Measurements from ENCODE around the gene TUFM.
"Not testable (repeated sequence)": the region's sequence is repeated elsewhere in the genome, so short reads cannot be mapped to it uniquely, and the experiment has no call there.

The TUFM gene

GRCh38 chr16:28838558-28838918, 7.6 kb downstream of the TUFM start:
- DNase-seq: no peak

- DNase-seq: no peak
Measured at GRCh38 chr16:28837672-28838557, 8.2 kb downstream of the TUFM start.

GRCh38 chr16:28836761-28837064, 9.4 kb downstream of the TUFM start:
- DNase-seq: no peak

GRCh38 chr16:28835864-28836760, 10.0 kb downstream of the TUFM start:
- DNase-seq: no peak

DNA sequence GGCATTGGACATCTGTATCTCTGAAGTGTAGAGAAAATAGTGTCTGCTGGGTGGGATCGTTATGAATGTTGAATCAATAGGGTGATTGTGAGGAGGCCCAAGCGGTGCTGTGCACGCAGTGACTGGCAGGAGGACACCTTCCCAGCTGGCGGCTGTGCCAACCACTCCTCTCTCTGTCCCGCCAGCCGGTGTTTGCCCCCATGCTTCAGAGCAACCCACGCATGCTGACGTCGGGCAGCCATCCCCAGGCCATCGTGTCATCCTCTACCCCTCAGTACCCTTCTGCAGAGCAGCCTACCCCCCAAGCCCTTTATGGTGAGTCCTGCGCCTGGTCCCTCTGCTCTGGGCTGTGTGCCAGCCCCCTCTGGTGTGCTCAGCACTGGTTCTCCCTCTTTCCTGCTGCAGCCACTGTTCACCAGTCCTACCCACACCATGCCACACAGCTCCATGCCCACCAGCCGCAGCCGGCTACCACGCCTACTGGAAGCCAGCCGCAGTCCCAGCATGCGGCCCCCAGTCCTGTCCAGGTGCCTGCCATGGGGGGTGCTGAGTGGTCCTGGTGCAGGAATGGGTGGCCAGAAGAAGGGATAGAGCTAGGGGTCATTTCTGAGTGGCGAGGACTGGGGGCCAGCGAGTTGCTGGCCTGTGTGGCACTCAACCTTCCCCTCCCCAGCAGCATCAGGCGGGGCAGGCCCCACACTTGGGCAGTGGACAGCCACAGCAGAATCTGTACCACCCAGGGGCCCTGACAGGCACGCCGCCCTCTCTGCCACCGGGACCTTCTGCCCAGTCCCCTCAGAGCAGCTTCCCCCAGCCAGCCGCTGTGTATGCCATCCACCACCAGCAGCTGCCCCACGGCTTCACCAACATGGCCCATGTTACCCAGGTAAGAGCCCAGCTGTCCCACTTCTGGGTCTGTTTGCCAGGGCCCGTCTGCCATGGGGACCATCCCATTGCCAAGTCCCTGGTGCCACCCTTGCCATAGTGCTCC, 11.0 kb downstream of the TUFM start:
- DNase-seq: no peak

GRCh38 chr16:28834349-28834748, 11.8 kb downstream of the TUFM start:
- no peak for DNase-seq

GRCh38 chr16:28830531-28830930, 15.6 kb downstream of the TUFM start:
- no peak for DNase-seq

GRCh38 chr16:28829747-28830146, 16.4 kb downstream of the TUFM start:
- no peak for DNase-seq

DNA sequence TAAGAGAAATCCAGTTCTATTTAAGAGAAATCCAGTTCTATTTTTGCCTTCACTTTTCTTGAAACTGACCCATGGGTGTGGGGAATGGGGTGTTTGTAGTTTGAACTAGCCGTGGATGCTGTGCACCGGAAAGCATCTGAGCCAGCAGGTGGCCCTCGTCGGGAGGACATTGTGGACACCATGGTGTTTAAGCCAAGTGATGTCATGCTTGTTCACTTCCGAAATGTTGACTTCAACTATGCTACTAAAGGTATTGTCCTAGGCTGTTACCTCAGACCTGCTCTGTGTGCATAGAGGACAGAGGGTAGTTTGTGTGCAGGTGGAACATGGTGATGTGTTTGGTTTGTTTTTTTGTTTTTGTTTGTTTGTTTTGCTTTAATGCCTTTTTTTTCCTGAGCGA, 20.0 kb downstream of the TUFM start:
- DNase-seq: no peak

GRCh38 chr16:28824717-28824973, 21.5 kb downstream of the TUFM start:
- no peak for DNase-seq

DNA sequence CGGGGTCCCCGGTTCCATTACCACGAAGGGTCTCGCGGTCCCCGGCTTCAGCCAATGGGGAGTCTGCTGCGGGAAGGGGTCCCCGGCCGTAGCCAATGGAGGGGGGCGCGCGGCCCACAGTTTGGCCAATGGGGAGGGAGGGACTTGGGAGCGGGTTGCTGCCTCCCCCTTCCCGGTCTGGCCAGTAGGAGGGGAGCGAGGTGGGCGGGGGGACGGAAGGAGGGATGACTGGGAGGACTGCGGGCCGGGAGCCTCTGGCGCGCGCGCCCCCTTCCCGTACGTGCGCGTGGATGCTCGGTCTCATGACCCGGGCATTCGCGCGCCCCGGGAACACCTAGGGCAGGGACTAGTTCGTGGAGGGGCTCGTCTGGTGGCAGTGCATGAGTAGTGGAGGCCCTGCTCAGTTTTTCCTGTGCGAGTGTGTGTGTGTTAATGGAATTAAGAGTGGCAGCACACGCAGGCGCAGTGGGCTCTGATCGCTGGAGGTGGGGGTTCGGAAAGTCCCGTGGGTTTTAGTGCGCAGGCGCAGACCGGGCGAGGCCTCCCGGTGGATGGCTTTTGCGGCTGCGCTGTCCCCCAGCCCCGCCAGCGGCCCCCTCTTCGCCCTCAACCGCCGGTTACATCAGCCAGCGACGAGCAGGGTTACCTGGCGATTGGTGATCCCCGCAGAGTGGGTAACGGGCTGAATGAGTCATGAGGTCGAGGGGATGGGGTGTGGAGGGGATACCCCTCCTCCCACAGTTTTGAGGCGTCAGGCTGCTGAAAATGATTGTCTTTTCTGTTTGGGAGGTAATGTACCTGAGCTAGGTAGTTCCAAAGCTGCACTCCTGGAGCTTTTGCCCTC, 22.1 kb downstream of the TUFM start:
- peak; percentile 98 for DNase-seq

- no peak for DNase-seq
Measured at GRCh38 chr16:28823291-28823872, 22.8 kb downstream of the TUFM start.

DNA sequence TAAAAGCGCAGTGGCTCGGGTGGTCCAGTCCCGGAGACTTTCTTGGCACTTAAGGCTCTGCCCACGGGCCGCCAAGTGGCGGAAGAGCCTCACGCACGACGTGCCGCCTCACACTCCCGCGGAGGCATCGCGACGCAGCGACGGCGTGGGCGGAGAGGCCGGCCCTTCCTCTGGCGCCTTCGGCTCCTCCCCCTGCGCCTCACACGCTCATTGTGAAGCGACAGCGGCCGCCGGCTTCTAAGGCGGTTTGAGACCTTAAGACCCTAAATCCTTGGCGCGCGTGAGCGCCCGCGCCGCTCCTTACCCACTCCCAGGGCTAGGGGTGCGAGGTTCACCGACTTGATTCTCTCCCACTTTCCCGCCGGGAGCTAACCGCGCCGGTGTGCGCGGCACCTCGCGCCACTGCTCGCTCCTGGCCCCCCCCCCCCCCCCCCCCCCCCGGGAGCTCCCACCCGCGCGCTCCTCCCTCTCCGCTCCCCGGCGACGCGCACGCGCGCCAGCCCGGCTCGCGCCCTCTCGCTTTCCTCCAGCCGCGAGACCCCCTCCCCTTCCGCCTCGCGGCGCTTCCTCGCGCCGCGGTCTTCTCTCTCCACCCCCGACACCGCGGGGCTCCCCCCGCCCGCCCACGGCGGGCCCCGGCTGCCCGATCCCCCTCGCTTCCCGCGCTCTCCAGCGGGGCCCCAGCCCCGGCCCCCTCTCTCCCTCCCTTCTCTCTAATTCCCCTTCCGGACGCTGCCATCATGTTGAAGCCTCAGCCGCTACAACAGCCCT, 23.4 kb downstream of the TUFM start, which contains the start of gene ATXN2L:
ATXN2L (plus strand) TSS at position 480 of the 771 bp plus-strand sequence; CDS start at position 741, 261 bp downstream.
- peak; percentile 91 for DNase-seq

DNA sequence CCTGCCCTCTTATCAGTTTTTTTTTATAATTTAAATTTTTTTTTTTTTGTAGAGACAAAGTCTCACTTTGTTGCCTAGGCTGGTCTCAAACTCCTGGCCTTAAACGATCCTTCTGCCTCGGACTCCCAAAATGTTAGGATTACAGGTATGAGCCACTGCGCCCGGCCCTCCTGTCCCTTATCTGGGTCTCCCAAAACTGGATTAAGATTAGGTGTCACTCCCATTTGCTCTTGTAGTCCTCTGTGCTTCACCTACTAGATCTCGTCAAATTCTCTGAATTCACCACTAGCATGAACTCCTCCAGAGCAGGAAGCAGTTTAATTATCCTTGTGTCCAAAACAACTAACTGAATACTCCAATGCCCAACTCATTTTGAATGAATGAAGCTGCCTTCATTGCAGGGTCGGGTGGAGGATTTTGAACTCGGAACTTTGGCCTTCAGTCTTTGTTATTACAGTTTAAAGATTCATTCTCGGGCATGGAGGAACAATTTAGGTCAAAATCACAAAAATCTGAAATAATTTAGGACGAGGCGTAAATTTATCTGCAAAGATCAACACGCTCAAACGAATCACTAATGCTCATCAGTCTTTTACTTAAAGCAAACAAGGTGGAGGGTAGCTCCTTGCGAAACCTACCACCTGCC, 24.2 kb downstream of the TUFM start:
- DNase-seq: no peak

DNA sequence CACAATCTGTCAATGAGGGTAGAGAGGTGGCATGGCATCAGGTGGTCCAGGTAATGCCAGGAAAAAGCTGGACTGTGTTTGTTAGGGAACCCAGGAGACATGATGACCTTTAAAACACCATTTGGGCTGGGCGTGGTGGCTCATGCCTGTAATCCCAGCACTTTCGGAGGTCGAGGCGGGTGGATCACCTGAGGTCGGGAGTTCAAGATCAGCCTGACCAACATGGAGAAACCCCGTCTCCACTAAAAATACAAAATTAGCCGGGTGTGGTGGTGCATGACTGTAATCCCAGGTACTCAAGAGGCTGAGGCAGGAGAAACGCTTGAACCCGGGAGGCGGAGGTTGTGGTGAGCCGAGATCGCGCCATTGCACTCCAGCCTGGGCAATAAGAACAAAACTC, 25.6 kb downstream of the TUFM start:
- DNase-seq: not testable (repeated sequence)

- DNase-seq: no peak
Measured at GRCh38 chr16:28820016-28820415, 26.1 kb downstream of the TUFM start.

DNA sequence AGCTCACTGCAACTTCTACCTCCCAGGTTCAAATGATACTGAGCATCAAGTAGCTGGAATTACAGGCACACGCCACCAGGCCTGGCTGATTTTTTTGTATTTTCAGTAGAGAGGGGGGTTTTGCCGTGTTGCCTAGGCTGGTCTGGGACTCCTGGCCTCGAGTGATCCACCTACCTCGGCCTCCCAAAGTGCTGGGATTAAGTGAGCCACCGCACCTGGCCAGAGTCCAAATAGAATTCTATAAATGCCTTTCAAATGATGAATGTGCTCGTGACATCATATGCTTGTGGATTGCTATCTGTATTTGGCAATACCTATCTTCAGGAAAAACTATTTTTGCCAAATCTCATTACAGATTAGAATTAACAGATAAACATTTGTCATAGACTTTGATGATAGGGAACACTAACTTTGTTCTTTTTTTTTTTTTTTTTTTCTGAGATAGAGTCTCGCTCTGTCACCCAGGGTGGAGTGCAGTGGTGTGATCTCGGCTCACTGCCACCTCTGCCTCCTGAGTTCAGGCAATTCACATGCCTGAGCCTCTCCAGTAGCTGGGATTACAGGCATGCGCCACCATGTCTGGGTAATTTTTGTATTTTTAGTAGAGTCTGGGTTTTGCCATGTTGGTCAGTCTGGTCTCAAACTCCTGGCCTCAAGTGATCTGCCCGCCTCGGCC, 38.6 kb downstream of the TUFM start:
- DNase-seq: not testable (repeated sequence)

DNA sequence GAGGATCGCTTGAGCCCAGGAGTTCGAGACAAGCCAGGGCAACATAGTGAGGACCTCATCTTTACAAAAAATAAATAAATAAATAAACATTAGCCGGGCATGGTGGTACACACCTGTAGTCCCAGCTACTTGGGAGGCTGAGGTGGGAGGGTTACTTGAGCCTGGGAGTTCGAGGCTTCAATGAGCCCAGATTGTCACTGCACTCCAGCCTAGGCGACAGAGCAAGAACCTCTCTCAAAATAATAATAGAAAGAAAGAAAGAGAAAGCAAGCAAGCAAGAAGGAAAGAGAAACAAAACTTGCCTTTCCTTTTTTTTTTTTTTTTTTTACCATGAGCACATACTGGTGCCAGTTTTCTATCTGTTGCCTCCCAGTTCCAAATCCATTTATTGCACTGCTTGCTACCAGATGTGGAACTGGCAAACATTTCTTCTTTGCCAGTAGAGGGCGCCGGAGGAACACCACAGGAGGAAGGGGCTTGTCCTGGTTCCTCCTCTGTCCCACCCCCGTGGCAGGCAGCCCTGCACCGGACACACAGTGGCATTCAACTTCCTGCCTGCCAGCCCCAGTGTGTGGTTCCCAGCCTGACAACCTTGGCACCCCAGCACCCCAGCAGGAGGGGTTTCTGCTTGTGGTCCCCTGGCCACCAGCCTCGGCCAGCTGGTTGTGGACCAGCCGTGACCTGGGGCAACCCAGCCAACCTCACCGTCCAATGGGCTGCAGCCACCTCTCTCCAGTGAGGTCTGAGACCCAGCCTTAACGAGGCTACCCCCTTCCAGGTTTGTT, 43.7 kb downstream of the TUFM start:
- peak; percentile 13 for DNase-seq
